Right forelimb (tissue), 1 donor: Measurements from ENCODE around the gene PAK3.

Experiments used
- DNase-seq: peaks from one replicate; pipeline ENCODE4 v3.0.0-alpha.2; 2018

PAK3 gene

DNA sequence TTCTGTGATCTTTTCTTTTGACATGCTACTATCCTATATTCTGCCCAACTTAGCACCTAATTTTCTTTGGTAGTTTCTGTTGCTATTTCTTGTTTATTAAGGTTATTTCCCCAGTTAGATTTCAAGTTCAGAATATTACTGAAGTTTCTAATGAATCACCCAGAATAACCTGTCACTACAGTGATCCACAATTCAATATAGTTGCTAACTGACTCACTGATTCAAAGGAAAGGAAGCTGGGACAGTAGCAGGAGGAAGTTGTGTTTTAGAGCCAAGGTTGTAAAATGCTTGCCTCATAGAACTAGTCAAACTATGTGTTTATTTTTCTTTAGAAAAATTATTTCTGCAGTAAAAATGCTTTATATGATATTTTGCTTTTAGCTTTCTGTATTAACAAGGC, 37.4 kb downstream of the PAK3 start:
- no peak for DNase-seq

DNA sequence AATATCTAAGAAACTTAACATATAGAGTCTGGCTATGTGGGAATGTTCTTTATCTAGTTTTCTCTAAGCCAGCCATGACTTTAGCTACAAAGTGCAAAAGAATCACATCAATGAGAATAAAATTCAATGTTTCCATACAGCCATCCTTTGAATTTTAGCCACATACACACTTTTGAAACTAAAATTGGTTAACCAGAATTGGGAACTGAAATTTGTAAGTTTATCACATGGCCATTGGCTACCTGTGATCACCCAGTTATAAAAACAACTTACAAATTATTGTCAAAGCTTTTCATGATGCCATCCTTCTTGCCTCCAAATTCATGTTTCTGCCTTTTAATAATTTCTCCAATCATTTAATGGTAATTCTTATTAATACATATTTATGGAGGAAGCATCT, 49.9 kb downstream of the PAK3 start:
- DNase-seq: no peak

DNA sequence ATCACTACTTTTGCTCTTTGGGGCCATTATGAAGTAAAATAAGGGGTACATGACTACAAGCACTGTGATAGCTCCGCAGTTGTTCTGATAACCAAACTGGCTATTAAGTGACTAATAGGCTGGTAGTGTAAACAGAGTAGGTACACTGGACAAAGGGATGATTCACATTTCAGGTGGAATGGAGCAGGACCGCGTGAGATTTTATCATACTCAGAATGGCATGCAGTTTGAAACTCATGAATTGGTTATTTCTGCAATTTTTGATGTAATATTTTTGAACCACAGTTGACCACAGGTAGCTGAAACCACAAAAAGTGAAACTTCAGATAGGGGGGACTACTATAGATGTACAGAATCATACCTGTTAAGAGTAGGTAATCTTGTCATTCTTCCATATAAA, 55.8 kb downstream of the PAK3 start:
- DNase-seq: no peak

DNA sequence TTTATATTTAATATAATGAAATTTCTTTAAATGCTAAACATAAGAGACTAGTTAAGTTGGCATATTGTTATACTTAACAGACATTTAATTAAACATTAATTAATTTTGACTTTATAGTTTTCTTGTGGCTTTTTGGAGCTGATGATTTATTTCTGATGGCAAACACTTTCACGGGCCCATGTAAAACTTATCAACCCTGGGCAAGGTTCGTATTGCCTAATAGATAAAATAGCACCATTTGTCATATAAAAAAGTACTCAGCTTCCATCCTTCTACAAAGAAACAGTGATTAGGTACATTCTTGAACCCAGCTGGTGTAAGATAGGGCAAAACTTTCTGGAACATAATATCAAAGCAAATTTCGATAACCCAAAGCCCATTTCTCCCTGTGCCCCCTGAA, 63.2 kb downstream of the PAK3 start:
- no peak for DNase-seq

DNA sequence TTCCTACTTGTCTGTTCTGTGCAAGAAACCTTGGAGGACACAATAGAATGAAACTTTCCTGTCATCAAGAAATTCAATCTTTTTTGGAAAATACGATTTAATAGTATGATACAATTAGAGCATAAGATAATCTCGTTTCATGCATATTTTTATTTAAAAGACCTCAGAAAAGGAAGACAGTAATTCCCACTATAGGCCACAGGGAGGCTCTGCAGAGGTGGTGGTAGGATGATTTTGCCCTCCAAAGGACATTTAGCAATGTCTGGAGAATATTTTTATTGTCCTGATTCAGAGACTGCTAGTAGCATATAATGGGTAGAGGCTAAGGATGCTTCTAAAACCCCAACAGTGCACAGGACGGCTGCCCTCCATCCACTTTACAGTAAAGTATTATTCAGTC, 68.7 kb downstream of the PAK3 start:
- no peak for DNase-seq

DNA sequence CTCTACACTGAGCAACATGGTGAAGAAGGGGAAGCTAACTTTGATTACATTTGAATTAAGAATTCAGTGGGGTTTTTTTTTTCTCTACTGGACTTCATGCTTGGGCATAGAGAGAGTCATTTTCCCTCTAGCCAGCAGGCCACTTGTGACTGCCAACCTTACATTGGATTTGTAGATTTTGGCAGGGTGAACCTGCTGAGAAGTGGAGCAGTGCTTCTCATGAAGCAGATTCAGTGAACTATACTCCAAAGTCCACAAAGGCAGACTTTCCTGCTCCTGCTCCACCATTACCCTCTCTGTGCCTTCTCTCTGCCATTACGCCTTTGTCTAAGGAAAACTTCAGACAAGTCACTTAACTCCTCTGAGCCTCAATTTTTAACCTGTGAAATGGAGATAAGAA, 69.9 kb downstream of the PAK3 start:
- no peak for DNase-seq

DNA sequence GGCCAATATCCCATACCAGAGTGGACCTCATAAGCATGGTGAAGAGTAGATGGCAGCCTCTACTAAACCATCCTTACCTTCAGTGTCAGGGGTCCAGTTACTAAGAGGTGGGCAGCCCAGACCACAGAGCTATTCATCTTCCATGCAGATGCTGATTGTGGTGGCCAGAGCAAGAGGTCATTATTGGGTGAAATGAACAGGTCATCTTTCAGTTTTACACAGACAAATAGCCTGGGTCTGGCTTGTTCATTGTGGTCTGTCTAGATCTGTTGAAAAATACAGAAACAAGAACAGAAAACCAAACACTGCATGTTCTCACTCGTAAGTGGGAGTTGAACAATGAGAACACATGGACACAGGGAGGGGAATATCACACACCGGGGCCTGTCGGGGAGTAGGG, 71.3 kb downstream of the PAK3 start:
- DNase-seq: no peak

DNA sequence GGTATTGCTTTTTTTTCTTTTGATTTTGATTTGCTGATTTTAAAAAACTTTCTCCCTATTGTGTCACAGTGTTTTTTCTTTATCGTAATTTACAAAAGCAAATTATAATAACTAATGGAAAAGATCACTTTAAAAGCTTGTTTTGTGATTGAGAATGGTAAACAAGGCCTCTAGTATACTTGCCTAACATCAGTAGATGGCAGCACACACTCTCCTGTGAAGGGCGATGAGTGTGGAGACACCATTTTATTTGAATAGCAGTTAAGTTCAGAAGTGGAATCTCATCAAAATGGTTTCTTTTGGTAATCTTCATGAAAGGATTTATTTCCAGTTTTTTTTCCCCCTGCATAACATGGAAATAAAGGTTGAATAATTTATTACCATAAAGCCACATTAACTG, 72.3 kb downstream of the PAK3 start:
- DNase-seq: no peak

DNA sequence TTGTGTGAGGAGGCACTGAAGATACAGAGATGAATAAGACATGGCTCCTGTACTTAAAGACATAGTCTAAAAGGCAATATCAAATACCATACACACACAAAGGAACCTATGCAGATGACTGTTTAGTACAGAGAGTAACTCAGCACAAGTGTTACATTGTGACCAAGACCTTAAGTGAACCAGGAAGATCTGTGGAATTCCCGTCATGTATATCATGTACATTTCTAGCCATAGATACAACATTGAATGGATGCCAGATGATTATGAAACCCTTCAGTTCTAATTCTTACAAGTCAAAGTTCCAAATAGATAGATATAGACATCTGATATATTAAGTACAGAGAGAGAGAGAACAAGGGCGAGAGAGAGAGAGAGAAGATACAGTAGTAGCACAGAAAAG, 73.2 kb downstream of the PAK3 start:
- no peak for DNase-seq

DNA sequence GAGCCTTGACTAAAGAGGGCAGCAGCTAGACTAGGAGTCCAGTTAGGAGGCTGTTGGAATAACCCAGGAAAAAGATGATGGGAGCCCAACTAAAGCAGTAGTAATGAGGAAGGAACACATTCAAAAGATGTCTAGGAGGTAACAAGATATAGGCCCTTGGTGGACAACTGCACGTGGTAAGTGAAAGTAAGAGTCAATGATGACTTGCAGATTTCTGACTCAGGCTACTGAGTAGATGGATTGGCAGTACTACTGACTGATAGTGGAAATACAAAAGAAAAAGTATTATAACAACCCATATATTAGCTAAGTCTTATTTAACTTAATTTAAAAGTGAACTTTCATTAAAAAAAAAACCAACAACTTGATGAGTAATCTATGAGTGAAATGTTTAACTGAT, 74.0 kb downstream of the PAK3 start:
- no peak for DNase-seq

DNA sequence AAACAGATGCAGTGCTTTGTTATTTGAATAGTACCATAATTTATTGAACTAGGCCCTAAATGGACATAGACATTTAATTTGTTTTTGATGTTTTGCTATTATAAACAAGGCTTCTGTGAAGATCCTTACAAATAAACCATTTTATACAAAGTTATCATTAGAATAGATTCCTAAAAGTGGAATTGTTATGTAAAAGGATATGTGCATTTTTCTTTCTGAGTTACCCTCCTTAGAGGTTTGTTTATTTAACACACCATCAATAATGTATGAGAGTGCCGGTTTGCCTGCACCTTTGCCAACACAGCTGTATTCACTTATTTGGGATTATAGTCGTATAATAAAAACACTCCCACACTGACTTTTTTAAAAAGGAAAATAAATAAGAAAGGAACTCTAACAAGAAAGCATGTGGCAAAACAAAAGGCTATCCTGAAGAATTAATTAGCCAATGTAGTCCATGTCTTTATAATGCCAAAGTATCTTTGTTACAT, 84.8 kb downstream of the PAK3 start:
- DNase-seq: no peak

DNA sequence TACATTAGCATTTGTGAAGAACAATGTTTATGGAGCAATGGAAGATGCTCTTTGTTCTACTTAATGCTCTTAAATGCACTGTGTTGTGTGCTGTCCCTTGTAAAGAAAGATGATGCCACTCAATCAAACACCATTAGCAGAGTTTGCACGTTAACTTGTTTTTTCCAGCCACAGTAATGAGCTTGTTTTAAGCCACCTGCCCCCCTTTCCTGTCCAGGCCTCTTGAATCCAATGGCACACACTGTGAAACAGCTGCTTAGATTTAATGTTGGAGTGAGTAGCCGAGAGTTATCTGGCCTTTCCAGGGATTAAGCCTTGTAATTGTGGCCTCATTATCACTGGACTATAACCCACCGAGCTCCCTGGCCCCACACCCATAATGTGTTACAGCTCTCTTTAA, 86.0 kb downstream of the PAK3 start:
- no peak for DNase-seq

DNA sequence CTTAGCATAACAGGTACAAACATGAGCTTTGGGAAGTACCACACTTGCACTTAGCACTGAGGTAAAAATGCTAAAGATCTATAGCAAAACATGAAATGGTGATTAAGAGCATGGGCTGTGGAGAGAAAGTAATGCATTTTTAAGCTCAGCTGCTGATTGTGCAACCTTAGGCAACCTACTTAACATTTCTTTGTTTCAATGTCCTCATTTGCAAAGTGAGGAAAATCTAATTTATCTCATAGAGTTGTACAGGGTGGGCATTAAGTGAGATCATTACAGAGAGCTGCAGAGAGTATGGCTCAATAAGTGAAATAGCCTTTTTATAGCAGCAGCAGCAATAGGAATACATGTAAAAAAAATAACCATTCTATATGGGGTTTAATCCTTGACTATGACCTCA, 87.0 kb downstream of the PAK3 start:
- no peak for DNase-seq

DNA sequence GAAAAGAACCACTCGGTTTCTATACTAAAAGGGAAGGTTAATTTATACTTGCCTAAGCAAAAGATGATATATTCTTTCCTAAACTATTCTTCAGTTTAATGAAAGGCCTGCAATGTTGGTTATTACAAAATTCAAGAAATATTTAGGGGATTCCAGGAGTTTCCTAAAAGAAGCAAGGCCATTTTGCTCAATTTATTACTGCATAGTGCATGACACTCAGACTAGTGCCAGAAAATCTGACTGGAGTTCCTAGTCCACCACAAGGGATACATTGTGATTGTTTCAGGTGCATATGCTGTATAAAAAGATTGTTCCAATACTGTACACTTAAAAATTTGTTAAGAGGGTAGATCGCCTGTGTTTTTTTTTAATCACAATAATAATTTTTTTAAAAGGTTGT, 95.6 kb downstream of the PAK3 start:
- no peak for DNase-seq

DNA sequence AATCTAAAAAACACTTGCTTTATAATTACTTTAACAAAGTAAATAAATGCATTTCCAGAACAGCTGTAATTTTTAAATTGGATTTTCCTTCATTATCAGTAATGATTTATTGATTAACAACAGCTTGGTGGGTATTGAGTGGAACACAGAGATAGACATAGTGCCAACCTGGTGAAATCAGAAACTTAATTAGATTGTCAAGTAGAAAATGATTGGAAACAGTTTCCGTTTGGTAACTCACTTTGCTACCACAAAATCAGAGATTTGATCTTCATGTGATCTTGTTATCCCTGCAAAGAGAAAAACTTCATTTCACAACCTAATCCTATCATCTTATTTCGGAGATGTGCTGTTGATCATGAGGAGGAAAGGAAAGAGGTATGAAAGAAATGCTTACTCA, 103.5 kb downstream of the PAK3 start:
- DNase-seq: no peak

DNA sequence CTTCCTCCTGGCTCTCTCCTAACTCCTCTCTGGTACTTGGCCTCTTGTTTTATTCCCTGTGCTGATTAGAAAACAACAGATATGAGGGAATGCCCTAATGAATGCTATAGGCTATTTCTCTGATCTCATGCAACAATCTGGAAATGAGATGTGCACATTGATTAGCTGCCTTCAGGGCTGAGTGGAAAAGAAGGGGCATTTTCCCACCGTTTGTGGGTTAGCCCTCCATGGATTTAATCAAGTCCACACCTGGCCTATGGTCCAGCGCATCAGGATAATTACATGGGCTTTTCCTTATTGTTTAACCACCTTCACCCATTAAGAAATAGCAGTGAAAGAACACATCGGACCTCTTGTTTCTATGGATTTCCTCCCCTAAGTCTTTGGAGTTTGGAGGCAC, 104.3 kb downstream of the PAK3 start:
- DNase-seq: no peak

DNA sequence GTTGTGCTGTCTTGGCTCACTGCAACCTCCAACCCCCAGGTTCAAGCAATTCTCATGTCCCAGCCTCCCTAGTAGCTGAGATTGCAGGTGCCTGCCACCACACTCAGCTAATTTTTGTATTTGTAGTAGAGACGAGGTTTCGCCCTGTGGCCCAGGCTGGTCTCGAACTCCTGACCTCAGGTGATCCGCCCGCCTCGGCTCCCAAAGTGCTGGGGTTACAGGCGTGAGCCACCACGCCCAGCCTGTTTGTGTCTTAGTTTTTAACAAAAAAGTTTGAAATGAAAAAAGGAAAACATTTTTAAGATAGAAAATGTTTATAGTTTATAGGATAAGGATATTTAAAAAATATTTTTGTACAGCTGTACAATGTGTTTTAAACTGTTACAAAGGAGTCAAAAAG, 111.9 kb downstream of the PAK3 start:
- DNase-seq: no peak

DNA sequence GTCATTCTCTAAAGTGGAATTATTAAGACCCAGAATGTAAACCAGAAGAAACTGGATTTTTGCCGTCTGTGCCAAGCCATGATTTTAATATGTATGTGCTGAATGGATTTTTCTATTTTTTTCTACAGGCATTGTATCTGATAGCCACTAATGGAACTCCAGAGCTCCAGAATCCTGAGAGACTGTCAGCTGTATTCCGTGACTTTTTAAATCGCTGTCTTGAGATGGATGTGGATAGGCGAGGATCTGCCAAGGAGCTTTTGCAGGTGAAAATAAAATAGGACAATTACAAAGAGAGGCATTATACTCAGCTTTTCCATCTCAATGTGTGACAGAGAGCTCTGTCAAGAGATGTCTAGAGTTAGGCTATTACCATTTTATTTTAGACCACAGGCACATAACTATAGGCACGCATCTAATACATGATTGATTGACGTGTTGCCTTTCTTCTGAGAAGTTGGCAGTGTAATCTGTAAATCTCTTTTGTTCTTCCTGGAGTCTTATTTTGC, 120.4 kb downstream of the PAK3 start:
- no peak for DNase-seq

DNA sequence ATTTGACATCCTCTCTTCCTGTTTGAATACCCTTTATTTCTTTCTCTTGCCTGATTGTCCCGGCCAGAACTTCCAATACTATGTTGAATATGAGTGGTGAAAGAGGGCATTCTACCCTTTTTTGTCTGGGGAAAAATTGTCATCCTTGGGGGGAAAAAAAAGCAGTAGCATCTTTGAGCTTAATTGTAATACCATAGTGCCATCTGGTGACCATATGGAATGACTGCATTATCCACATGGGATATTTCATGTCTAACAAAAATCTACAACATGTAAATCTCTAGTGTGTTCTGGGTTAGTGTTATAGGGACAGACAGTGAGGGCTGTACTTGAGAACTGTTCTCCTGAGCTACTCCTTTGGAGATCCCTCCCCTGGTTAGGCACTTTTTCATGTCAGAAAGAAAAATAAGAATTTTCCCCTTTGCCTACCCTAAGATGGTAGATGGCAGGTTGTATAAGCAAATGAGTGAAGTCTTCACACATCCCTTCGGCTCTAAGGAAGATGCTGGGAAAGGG, 148.3 kb downstream of the PAK3 start:
- DNase-seq: no peak

DNA sequence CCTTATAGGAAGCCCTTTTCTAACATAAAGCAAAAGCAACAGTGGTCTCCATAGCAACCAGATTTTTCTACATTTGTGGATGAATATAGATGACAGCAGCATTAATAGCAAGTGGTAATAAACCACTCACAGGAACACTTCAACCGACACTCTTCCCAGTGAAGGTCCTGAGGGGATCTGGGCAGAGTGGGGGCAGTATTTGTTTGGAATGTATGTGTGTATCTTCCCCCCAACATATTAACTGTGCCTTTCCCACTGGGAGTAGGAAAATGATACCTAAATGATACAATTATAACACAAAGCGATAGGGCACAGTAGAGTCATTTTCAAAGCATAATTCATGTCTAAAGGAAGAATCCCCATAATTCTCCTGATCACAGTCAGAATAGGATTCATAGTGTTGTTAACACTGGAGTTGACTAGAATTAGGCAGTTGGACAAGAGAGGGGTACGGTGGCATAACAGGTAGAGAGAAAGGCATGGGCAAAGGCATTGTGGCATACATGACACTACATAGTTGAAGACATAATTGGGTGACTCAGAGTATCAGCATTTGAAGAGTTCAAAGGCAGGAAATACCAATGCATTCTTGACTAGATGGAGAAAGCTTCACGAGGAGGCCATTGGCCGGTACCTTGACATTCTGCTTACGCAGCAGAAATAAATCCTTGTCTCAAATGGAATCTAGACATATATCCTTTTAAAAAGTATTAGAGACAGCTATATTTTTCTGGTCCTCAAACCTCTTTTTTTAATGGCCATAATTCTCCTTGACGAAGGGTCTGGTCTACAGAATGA, 159.1 kb downstream of the PAK3 start:
- no peak for DNase-seq

DNA sequence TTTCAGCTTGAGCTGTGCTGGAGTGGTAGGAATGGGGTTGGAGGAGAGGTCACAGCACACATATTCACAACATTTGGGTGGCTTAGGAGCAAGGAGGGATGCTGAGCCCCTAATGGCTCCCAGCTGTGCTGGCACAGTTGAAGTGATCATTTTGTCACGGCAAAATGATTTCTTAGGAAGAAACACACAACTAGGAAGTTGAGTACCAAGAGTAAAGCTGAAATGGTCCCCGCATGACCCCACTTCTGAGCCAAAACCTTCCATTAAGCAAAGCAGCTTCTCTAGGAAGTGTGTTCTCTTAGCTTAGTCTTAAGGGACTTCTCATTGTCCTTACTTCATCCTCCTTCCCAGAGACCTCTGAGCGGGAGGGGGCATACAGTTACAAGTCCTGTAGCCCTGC, 161.7 kb downstream of the PAK3 start:
- DNase-seq: no peak

DNA sequence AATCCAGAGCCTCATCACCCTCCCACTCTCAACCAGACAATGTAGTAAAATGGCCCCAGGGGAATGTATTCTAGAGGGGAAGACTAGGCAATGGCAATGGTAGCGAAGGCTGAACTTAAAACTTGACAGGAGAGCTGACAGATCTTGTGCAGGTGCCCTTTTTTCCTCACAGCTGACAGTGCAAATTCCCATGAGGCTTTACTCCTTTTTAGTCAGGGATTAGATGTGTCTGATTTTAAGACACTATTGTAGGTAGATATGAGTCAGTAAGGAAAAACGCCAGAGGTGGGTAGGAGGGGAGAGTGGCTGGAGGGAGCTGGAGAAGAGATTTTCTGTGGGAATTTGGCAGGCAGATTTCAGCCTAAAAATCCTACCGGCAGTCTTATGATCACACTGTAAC, 163.6 kb downstream of the PAK3 start:
- no peak for DNase-seq

DNA sequence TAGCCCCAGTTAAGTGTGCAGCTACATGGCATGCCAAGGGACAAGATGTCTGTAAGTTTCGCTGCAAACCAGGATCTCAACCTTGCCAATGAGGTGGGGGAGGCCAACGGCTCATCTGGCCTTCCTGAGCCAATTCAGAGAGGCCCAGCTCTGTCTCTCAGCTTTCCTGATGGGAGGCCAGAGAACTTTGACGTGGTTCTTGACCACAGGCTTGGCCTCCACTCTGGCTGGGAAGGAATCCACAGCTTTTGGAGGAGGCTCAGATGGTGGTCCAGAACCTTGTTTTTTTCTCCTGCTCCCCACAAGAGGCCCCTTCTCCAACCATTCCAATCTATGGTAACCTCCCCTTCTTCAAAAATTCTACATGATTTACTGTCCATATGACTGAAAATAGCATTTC, 164.5 kb downstream of the PAK3 start:
- no peak for DNase-seq

DNA sequence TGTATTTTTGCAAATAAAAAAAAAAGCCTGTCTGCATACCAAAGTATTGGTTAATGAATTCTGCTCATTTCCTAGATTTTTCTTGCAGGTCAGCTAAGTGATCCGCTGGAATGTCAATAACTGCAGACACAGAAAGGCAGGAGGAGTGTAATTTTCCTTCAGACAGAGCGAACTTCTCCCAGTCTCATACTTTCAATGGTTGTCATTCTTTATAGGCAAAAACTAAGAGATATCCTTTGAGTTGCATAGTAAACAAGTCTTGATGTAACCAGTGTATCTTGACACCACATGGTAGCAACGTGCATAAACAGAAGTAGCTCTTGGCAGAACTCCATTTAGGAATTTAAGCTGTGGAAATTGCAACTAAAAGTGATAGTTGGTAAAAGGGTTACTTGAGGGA, 166.1 kb downstream of the PAK3 start:
- DNase-seq: no peak

DNA sequence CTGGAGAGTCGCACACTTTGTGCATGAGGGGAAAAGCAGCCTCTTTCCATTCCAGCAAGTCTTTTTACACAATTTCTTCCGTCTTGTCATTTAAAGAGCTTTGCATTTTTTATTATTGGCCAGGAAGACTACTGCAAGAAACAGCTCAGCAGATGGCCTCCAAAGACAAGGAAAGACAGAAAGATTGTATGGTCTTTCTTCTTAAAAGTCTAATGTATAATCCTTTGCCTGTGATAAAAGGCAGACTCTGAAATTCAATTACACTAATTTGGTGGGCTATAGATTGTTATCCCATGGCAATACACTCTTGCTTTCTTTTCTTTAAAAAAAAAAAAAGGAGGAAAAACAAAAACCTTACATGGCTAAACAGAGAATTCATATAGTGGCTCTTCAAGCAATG, 168.4 kb downstream of the PAK3 start:
- no peak for DNase-seq
